UCSD-AML1 (cell line): Measurements from ENCODE around the gene SFI1.
"Not testable (repeated sequence)": the region's sequence is repeated elsewhere in the genome, so short reads cannot be mapped to it uniquely, and the experiment has no call there.

ENCODE experiments used
- DNase-seq: peaks from one replicate; lab custom pipeline; 2025; ENCODE audit not compliant: unreplicated experiment; lab: John Stamatoyannopoulos, UW

Gene SFI1

GRCh38 chr22:31544481-31545480 is 48.4 kb downstream of the SFI1 start:
- DNase-seq: no peak

- DNase-seq: no peak
Observed at GRCh38 chr22:31550871-31551370, 54.6 kb downstream of the SFI1 start.

- no peak for DNase-seq
Observed at GRCh38 chr22:31556627-31557203, 60.4 kb downstream of the SFI1 start.

- not testable (repeated sequence) for DNase-seq
Observed at GRCh38 chr22:31558546-31558945, 62.2 kb downstream of the SFI1 start.

- peak; percentile 59 for DNase-seq
Observed at GRCh38 chr22:31561238-31561887, 65.0 kb downstream of the SFI1 start.

GRCh38 chr22:31561970-31562369 is 65.6 kb downstream of the SFI1 start:
- DNase-seq: no peak

- no peak for DNase-seq
Observed at GRCh38 chr22:31566484-31566883, 70.1 kb downstream of the SFI1 start.

GRCh38 chr22:31567196-31567595 is 70.9 kb downstream of the SFI1 start:
- no peak for DNase-seq

GRCh38 chr22:31567702-31568101 is 71.4 kb downstream of the SFI1 start:
- no peak for DNase-seq

- no peak for DNase-seq
Observed at GRCh38 chr22:31569126-31569525, 72.8 kb downstream of the SFI1 start.

- no peak for DNase-seq
Observed at GRCh38 chr22:31572939-31573338, 76.6 kb downstream of the SFI1 start.

GRCh38 chr22:31574055-31574670 is 77.8 kb downstream of the SFI1 start:
- no peak for DNase-seq

- DNase-seq: no peak
Observed at GRCh38 chr22:31575190-31575589, 78.9 kb downstream of the SFI1 start.

GRCh38 chr22:31577711-31578110 is 81.4 kb downstream of the SFI1 start:
- DNase-seq: no peak

- no peak for DNase-seq
Observed at GRCh38 chr22:31578171-31578570, 81.8 kb downstream of the SFI1 start.

GRCh38 chr22:31579835-31580242 is 83.5 kb downstream of the SFI1 start:
- no peak for DNase-seq

- no peak for DNase-seq
Observed at GRCh38 chr22:31583861-31584485, 87.6 kb downstream of the SFI1 start.

GRCh38 chr22:31584804-31585160 is 88.4 kb downstream of the SFI1 start:
- no peak for DNase-seq

- no peak for DNase-seq
Observed at GRCh38 chr22:31585161-31585859, 89.0 kb downstream of the SFI1 start.
